Cerebellar cortex (tissue), 1 donor: ENCODE results near the gene DHX8.
A peak's percentile ranks its signal among the peaks of the same experiment; 100 is the strongest.
"Not testable (repeated sequence)": the region's sequence is repeated elsewhere in the genome, so short reads cannot be mapped to it uniquely, and the experiment has no call there.

Experiments
- DNase-seq: peaks from one replicate; pipeline ENCODE4 v3.0.0-alpha.2; 2015; ENCODE audit warnings: low spot score

The DHX8 gene

DNA sequence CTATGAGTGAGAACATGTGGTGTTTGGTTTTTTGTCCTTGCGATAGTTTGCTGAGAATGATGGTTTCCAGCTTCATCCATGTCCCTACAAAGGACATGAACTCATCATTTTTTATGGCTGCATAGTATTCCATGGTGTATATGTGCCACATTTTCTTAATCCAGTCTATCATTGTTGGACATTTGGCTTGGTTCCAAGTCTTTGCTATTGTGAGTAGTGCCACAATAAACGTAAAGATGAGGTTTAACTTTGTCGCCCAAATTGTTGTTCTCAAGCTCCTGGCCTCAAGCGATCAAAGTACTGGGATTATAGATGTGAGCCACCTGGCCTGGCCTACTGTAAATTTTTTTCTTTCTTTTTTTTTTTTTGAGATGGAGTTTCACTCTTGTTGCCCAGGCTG is 21.2 kb upstream of the DHX8 start:
- not testable (repeated sequence) for DNase-seq

DNA sequence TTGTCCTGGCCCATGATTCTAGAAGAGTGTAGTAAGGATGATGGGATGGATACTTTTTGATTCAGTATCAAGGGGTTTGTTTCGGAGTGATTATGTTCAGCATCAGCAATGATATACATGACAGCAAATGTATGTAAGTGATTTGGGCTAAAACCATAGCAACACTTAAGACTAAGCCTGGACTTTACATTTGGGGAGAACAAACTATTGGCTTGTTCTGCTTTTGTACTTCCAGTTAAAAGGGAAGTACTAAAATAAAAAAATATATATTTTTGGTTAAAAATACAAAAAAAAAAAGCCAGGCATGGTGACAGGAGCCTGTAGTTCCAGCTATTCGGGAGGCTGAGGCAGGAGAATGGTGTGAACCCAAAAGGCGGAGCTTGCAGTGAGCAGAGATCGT is 20.5 kb upstream of the DHX8 start:
- no peak for DNase-seq

GRCh38 chr17:43464046-43464445 is 19.7 kb upstream of the DHX8 start:
- DNase-seq, result no peak

GRCh38 chr17:43465049-43465448 is 18.7 kb upstream of the DHX8 start:
- no peak for DNase-seq

- peak; percentile 50 for DNase-seq
Measured at GRCh38 chr17:43467981-43468581, 15.7 kb upstream of the DHX8 start.

- DNase-seq, result peak; percentile 3
Measured at GRCh38 chr17:43468691-43469139, 15.1 kb upstream of the DHX8 start.

GRCh38 chr17:43469145-43469544 is 14.6 kb upstream of the DHX8 start:
- DNase-seq, result no peak

GRCh38 chr17:43471585-43472160 is 12.1 kb upstream of the DHX8 start:
- DNase-seq, result no peak

DNA sequence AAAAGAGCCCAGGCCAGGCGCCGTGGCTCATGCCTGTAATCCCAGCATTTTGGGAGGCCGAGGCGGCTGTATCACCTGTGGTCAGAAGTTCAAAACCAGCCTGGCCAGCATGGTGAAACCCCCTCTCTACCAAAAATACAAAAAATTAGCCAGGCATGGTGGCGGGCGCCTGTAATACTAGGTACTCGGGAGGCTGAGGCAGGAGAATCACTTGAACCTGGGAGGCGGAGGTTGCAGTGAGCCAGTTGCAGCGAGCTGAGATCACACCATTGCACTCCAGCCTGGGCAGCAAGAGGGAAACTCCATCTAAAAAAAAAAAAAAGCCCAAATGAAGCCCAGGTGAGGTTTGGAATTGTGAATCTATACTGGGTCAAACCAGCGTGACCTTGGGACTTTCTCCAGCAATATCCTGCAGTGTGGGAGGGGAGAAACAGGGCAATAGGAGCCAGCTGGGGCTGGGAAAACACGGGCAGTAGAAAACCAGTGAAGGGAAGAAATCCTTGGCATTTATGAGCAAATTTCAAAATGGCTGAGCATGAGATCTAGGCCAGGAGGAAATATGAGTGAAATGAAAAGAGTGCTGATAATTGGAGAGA is 8.2 kb upstream of the DHX8 start:
- DNase-seq, result no peak

GRCh38 chr17:43476306-43476705 is 7.5 kb upstream of the DHX8 start:
- DNase-seq, result not testable (repeated sequence)

DNA sequence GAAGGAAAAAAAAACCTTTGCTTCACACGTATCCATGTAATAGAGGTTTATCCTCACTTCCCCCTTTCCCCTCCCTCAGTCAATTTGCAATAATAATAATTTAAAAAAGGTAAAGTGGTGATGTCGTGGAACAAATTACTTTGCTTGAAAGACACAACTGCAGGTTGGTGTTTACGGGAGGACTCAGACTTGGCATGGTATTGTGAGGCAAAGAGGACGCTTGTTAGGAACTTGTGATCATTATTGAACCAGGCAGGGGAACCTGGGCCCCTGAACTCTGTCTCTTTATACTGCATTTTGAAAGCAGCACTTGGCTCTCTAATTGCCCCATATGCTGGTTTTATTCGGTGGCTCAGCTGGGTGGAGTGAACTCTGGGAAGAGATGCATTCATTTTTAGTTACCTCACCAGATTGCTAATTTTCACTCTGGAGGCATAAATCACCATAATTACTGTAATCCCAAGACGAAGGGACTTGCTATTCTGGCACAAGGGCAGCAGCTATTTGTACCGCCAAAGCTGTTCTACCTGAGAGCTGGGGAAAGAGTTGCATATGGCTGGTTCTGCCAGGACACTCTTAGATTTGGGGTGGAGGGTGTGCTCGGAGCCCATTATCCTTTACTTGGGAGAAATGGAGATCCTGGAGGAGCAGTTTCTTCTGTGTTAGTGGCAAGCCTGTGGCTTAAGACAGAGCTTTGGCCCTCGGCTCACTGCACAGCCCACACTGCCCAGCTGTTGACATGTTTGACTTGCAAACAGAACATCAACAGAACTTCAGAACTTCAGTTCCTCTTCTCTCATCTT is 5.7 kb upstream of the DHX8 start:
- DNase-seq, result no peak

DNA sequence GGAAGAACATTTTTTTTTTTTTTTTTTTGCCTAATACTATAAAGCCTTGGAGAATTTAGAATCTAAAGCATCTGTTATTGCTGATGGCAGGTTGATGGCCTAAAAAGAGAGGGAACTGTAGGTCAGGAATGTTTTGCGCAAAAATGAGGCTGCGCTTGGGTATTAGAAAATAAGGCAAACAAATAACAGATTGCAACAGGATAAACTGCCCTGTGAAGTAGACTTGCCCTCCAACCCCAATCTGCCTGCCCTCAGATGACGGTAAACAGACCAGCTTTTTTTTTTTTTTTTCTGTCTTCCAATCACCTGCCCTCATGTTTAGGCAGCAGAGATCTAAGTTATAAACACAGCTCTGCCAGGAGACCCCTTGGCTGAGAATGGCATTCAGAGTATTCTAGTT is 3.8 kb upstream of the DHX8 start:
- DNase-seq, result no peak

DNA sequence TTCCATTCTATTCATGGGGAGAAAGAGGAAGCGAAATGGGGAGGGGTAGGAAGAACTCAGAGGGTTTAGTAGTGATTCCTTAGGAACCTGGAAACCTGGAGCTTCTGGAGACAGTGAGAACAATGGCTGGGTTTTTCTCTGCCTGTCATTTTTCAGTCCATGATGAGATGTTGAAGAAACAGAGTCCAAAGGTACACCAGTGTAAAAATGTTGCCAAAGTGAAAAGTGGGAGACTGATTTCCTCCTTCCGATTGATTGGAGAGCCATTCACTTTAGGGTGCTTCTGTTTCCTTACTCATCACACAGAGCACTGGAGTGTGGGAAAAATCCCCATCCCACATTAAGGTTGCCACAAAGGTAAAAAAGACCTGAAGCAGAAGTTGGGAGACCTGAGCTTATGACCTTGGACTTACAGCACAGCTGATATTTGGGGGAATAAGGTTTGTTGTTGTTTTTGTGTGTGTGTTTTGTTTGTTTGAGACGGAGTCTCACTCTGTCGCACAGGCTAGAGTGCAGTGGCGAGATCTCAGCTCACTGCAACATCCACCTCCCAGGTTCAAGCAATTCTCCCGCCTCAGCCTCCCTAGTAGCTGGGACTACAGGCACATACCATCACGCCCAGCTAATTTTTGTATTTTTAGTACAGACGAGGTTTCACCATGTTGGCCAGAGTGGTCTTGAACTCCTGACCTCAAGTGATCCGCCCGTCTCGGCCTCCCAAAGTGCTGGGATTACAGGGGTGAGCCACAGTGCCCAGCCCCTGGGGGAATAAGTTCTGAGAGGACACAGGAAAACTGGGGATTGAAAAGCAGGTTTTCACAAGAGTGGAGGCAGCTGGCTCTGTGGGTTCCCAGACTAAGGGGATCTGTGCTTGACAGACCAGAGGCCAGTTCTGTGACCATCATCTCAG is 1.4 kb upstream of the DHX8 start:
- no peak for DNase-seq

- DNase-seq, result no peak
Measured at GRCh38 chr17:43490621-43491020, 6.8 kb downstream of the DHX8 start.

GRCh38 chr17:43509440-43509839 is 25.7 kb downstream of the DHX8 start:
- not testable (repeated sequence) for DNase-seq

DNA sequence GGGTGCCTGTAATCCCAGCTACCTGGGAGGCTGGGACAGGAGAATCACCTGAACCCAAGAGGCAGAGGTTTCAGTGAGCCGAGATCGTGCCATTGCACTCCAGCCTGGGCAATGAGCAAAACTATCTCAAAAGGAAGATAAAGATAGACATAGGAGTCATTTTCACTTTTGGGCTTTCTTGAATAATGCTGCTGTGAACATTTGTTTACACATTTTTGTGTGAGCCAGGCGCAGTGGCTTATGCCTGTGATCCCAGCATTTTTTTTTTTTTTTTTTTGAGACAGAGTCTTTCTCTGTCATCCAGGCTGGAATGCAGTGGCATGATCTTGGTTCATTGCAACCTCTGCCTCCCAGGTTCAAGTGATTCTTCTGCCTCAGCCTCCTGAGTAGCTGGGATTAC is 27.4 kb downstream of the DHX8 start:
- DNase-seq, result not testable (repeated sequence)

DNA sequence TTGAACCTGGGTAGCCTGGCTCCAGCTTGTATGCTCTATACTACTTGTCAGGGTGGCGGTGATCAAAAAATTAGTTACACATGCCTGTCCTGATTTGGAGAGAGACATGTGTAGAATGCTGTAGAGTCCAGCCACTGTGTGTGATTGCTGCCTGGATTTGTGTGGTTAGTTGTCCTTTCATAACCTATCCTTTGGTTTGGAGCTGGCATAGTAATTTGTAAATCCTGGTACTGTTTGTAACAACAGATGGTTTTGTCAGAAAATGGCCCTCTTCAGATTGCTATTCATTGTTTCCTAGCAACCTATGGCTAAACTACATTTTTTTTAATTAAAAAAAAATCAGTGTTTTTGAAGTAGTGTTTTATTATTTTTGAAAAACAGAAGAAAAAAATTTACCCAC is 31.9 kb downstream of the DHX8 start:
- no peak for DNase-seq

DNA sequence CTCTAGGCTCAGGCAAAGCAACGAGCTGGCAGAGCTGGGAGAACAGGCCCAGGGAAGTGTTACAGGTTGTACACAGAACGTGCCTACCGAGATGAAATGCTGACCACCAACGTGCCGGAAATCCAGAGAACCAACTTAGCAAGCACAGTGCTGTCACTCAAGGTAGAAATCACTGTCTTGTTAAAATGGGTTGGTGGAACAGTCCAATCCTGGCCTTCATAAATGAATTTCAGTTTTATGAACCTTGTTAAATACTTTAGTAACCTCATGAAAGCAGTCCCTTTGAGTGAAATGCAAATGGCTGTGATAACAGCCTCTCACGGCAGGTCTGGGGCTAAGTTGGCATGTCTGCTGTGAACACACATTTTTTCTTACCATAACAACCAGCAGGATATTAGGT is 33.4 kb downstream of the DHX8 start:
- no peak for DNase-seq

- no peak for DNase-seq
Measured at GRCh38 chr17:43517615-43518386, 34.0 kb downstream of the DHX8 start.

- no peak for DNase-seq
Measured at GRCh38 chr17:43521389-43521788, 37.6 kb downstream of the DHX8 start.

DNA sequence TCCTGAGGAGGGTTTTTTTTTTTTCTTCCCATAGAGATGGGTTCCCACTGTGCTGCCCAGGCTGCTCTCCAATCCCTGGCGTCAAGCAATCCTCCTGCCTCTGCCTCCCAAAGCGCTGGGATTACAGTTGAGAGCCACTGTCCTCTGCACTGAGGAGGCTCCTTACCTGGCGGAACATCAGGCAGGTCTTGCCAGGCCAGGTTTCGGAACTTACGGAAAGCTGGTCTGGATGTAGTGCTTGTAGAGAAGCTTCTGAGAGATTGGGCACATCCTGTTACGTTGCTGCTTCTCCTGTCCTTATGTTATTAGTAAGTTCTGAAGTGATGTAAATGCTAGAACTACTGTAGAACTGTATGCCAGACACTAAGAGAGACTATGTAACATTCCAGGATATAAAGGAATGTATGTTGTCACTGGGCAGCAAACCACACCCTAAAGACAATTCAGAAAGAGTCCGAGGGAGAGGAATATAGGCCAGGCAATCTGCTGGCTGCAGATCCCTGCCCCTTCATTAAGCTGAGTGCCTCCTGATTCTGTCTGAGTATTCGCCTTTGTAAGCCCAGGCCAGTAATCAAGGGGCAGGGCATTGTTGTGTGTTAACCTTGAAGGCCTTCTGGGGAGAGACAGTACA is 41.3 kb downstream of the DHX8 start:
- DNase-seq, result no peak
